H54 (cell line): ENCODE results near the gene CCDC50.
A peak's percentile ranks its signal among the peaks of the same experiment; 100 is the strongest.

ENCODE experiments used
- DNase-seq: peaks from one replicate; pipeline ENCODE4 v3.0.0; 2011; ENCODE audit warnings: low spot score, mixed read lengths; ENCODE audit not compliant: insufficient read length
- FAIRE-seq: peaks from 3 replicates; lab custom pipeline; 2011; peaks lifted over from hg19 to GRCh38; lab: Jason Lieb, UNC
- POLR2A ChIP-seq: IDR thresholded peaks from 2 replicates; pipeline ENCODE4 v1.6.1; 2011; ENCODE audit warnings: low read depth, mild to moderate bottlenecking, low read length

Gene CCDC50

GRCh38 chr3:191328962-191329653 lies at the start of gene CCDC50:
TSS of gene CCDC50 (plus strand) at chr3:191329394. CDS start at chr3:191329675, 281 bp downstream.
- FAIRE-seq (peak; percentile 45), DNase-seq (peak; percentile 74)
- TF ChIP-seq POLR2A = no peak; the same call in none of the 2 replicates

- FAIRE-seq (peak; percentile 62), DNase-seq (no peak)
- TF ChIP-seq POLR2A = no peak
Measured at GRCh38 chr3:191280111-191280510, 49.1 kb upstream of the CCDC50 start.

GRCh38 chr3:191280882-191281281 lies 48.3 kb upstream of the CCDC50 start:
- no peak for TF ChIP-seq POLR2A
- no peak for FAIRE-seq
- DNase-seq = no peak

GRCh38 chr3:191282251-191283185 lies 46.7 kb upstream of the CCDC50 start:
- no peak for TF ChIP-seq POLR2A
- FAIRE-seq = peak; percentile 38
- DNase-seq = no peak

GRCh38 chr3:191283400-191283799 lies 45.8 kb upstream of the CCDC50 start:
- DNase-seq = no peak
- TF ChIP-seq POLR2A = no peak
- FAIRE-seq = peak; percentile 69

GRCh38 chr3:191290311-191291025 lies 38.7 kb upstream of the CCDC50 start:
- peak; percentile 57 for FAIRE-seq

GRCh38 chr3:191292243-191293015 lies 36.8 kb upstream of the CCDC50 start:
- DNase-seq (no peak), FAIRE-seq (peak; percentile 15)
- no peak for TF ChIP-seq POLR2A

More at GRCh38 chr3:191290311-191291025, 38.7 kb upstream of the CCDC50 start:
- no peak for TF ChIP-seq POLR2A
- DNase-seq = no peak

- FAIRE-seq (no peak), DNase-seq (no peak)
- TF ChIP-seq POLR2A = no peak
Measured at GRCh38 chr3:191294291-191294690, 34.9 kb upstream of the CCDC50 start.

GRCh38 chr3:191296041-191296541 lies 33.1 kb upstream of the CCDC50 start:
- FAIRE-seq (peak; percentile 50), DNase-seq (no peak)
- TF ChIP-seq POLR2A = no peak

- FAIRE-seq (no peak), DNase-seq (no peak)
- no peak for TF ChIP-seq POLR2A
Measured at GRCh38 chr3:191298846-191299245, 30.3 kb upstream of the CCDC50 start.

GRCh38 chr3:191300422-191300821 lies 28.8 kb upstream of the CCDC50 start:
- no peak for DNase-seq
- no peak for FAIRE-seq
- no peak for TF ChIP-seq POLR2A

GRCh38 chr3:191301017-191301416 lies 28.2 kb upstream of the CCDC50 start:
- FAIRE-seq (no peak), DNase-seq (no peak)
- TF ChIP-seq POLR2A = no peak
